ENCODE measurements around the gene SLC25A48.

SLC25A48 gene

DNA sequence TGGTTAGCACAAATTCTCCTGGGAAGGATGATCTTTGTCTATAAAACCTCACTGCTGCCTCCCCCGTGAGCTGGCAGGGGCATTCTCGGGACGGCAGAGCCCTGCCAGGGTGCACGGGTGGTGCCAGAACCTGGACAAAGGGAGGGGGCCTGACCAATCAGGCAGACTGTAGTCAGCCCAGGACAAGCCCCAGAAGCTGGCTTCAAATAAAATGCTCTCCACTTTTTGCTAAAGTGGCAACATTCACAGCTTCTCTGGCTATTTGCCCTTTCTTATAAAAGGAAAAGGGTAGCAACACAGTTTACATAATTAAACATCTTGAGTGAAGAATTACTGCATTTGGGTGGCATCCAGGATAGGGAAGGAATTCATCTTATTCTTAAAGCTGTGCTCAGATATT, 46.8 kb downstream of the SLC25A48 start:
- no peak for DNase-seq (ENCODE audit: low spot score)

DNA sequence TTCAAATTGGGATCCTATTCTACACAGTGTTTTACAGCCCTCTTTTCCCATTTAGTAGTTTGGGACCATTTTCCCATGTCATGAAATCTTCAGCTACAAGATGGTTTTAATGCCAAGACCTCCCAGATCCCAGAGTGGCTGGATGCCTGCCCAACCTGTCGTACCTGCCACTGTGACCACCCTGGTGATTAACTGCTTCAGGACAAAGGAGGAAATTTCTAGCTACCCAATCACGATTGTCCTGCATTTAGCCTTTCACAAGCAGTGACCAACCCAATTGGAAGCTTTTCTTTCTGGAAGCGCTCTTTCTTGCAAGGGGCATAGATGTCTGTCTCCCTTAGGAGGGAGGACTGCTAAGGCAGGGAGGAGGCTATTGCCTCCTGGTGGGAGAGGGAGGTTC, 47.4 kb downstream of the SLC25A48 start:
- DNase-seq (ENCODE audit: low spot score) = no peak

DNA sequence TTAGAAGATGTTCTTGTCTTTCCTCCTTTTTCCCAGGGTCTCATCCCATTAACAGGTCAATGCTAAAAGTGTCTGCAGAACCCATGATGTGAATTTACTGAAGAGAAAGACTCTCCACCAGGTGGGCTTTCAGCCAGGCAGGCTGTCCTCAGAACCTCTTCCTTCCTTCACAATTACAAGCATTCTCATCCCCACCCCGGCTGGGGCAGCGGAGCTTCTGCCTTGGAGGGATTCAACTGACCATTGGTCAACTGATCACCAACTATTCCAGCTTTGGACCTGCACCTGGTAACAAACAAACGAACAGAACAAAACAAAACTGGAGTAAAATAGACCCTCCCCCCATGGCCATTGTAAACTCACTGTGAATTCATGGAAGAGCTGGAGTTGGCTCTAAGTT, 48.6 kb downstream of the SLC25A48 start:
- DNase-seq (ENCODE audit: low spot score) = no peak

DNA sequence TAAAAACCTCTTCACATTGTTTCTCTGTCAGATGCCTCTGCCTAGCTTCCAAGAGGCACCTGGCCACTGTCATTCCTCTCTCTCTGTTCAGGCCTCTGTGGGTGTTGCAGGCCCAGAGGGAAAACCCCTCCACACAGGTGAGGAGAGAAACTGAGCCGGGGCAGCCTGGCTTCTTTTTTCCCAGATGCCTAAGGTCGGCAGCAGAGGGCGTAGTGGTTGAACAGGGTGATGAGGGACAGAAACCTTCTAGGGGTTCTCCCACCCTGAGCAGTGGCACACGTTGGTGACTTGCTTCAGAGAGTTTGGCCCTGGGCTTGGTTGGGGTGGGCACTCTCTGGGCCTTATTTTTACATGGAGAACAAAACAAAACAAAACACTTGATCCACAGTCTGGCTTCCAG, 49.0 kb downstream of the SLC25A48 start:
- DNase-seq (ENCODE audit: low spot score) = no peak

DNA sequence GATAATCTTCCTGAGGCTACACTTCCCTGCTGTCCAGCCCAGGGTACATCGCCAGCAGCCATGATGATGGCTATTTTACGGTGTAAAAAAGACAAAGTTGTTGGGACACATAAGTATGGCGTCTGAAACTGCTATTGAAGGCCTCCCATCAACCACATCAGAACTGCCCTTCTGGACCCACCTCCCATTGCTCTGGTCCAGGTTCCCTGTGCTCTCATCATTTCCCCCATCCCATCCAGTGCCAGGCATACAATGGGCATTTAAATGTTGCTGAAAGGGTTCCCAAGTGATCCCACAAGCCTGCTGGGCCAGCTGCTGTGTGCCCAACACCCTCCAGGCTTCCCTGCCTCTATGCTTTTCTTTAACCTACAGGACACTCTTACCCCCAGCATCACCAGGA, 50.6 kb downstream of the SLC25A48 start:
- DNase-seq (ENCODE audit: low spot score) = no peak

DNA sequence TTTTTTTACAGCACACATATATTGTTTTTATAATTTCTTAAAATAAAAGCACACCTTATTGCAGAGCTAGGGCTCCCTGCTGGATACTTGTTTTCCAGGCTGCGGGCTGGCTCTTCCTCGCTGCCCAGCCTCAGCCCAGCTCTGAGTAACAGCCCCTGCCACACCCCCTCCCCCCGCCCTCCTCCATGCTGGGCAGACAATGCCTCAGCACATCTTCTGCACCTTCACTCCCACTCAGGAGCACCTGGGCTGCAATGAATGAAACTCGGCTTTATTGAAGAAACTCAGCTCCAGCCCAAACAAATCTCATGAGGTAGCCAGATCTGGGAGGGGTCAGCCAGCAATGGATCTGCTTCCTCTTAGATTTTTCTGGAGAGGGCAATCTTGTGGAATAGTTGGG, 51.7 kb downstream of the SLC25A48 start:
- DNase-seq (ENCODE audit: low spot score) = no peak

DNA sequence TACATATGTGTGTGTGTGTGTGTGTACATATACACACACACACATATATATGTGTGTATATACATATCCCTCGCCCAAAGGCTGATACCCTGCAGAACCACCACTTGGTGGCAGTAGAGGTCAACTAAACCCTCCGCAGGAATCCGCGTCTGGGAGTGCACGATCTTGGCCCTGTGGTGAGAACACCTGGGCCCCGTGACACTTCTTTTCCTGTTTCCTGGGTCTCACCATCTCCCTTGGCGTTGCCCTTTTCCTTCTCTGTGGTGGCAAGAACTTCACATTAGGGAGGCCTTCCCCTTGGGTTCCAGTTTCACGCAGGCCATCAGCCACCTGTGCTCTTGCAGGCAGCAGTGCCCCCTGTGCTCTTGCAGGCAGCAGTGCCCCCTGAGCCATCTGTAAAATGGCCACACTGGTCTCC, 53.0 kb downstream of the SLC25A48 start:
- DNase-seq (ENCODE audit: low spot score) = peak; percentile 67

DNA sequence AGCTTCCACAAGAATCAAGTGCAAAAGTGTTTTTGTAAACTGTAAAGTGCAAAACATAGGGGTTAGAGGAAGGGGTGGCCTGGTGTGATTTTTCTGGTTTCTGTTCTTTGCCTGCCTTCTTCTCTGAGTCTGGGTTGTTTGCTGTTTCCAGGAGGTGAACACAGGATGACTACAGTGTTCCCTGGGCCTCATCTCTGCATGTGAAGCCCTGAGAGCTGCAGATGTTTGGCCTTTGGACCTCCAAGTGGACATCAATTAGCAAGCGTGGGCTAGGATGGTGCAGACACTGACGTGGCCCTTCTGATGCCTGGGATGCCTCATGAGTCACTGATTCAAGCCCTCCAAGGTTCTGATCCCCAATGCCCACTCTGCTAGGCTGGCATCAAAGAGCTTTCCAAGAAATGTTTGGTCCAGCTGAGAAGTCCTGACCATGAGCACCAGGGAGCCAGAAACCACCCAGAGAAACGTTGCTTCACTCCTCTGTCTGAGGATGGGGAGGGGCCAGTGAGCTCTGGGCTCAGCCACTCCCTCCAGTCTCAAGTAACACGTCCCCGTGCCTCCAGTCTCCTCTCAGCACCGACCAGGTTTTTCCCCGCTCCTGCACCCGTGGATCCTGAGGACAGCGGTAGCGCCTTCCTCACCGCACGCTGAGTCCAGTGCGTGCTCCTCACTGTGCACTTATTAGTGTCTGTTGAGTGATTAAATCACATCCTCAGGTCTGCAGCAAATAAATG, 53.6 kb downstream of the SLC25A48 start:
- DNase-seq (ENCODE audit: low spot score) = peak; percentile 7

DNA sequence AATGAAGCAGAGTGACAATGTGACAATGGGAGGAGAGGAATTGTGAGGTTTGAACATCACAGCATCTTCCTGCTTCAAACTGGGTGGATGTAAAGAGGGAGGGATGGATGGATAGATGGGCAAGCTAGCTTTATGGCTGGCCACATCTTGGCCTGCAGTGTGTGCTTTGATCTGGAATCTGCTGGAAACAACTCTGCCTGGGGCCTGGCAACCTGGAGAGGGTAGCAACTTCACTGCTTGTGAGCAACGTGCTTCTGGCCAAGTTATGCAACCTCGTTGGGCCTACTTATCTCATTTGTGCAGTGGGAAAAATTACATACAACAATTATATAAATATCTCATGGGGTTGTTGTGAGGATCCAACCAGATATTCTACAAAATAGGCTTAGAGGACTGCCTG, 55.8 kb downstream of the SLC25A48 start:
- no peak for DNase-seq (ENCODE audit: low spot score)

DNA sequence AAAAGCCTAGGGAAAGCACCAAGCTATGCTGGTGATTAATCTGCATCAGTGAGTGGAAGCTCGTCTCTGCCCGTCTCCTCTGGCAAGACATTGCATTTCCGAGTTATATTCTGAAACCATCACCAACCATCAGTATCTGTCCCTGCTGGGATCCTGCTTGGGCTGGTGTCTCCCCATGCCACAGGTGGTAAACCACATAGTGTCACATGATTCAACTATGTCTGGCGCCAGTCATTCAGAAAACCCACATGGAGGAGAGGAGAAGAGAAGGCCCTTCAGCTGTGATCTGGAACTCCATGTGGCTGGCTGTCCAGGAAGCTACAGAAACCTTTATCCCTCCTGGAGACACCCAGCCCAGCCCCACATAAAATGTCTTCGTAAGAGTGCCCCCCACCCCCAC, 56.4 kb downstream of the SLC25A48 start:
- DNase-seq (ENCODE audit: low spot score) = no peak

DNA sequence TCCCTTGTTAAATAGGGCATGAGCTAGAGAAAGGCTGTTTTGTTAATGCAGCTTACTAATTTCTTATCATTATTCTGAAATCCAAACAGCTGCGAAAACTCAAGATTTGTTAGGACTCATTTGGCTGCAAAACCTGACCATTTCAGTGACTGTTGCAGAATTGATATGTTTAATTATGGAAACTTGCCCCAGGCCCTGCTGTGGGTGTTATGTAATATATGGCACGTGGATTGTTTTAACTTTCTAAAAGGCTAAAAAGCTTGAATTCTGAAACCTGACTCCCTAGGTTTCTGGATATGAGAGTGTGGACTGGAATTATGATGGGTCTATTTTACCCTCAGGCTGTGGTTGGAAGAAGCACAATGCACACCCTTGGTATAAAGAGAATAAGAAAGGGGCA, 56.8 kb downstream of the SLC25A48 start:
- DNase-seq (ENCODE audit: low spot score) = no peak

DNA sequence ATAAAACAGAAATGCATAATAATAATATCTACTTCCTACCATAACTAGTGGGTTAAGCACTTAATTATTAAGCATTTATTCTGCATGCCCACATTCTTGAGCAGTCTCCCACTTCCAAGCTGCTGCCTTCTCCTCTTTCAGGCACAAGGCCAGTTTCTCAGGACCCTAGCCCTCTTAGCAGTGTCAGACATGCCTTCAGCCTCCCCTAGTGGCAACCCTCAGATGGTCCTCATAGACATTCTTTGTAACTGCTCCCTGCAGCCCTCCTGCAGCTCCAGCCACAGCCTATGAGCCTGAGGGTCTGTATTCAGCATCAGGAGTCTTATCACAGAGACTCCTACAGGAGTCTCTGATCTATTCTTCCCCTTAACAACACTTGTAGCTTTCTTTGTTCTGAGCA, 57.3 kb downstream of the SLC25A48 start:
- DNase-seq (ENCODE audit: low spot score) = no peak

DNA sequence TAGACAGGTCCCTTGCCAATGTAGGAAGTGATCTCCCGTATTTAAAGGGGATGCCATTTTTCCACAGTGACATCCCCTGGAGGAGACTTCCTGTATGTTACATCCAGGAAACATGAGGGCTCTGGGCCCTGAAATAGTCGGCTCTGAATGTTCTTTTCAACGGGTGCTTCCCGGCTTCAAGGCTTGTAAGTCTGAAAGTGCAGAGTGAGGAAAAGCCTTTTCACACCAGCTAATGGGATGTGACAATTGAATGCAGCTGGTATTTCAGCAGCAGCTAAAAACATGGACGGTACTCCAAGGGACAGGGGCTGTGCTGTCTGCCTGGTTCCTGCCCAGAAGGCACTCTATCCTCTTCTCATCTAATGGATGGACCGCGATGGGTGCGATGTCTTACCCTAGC, 59.8 kb downstream of the SLC25A48 start:
- DNase-seq (ENCODE audit: low spot score) = no peak

DNA sequence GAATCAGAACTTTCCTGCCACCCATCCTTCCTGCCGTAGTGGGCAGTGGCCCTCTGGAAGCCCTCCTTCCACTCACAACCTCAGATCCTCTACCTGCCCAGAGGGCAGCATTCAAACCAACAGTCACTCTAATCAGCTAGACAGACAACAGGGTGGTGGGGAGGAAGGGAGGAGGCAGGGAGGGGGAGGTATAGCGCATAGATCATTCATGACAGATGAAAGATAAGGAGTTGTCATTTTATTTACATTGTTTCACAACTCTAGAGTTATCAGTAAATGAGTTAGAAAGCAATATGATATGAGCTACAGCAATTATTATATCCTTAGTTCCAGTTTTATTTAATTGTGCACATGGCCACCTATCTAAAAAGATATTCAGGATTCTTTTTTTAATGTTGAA, 60.3 kb downstream of the SLC25A48 start:
- DNase-seq (ENCODE audit: low spot score) = no peak

DNA sequence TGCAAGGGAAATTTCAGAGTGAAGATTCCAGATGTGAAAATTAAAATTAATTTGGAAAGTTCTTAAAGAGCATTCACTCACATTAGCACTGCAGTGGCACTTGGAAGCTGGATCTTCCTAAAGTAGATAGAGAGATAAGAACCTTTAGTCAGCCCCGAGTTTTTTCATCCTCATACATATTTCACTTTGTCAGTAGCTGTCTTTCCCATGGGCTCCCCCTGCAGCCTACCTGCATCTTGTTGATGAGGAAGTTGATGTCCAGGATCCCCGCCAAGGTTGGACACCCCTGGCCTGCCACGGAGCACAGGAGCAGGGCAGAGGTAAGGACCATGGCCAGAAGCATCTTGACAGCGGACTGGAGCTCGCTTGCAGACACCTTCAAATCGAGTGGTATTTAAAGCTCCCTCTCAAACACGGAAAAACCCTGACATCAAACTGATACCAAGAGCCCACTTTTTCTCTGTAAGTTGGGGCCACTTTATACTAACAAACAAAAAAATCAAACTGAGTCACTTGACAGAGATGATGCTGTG, 61.1 kb downstream of the SLC25A48 start, which contains the start of gene IL9:
Gene IL9 (minus strand): TSS at position 368 of the 533 bp plus-strand sequence. CDS start 25 bp downstream, at position 343.
- DNase-seq (ENCODE audit: low spot score) = no peak

DNA sequence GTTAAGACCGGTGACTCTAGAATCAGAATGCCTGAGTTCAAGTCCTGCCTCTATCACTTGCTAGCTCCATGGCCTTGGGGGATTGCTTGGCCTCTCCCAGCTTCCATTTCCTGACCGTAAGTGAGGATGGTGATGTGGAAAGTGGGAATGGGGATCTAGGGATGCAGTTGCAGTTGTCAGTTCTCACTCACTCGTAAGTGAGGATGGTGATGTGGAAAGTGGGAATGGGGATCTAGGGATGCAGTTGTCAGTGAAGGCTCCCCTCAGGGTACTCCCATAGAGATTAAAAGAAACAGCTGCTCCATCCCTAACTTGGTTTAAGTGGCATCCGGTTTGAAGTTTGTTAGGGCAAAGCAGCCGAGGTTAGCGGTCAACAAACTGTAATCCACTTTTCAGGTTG, 64.2 kb downstream of the SLC25A48 start:
- DNase-seq (ENCODE audit: low spot score) = no peak

DNA sequence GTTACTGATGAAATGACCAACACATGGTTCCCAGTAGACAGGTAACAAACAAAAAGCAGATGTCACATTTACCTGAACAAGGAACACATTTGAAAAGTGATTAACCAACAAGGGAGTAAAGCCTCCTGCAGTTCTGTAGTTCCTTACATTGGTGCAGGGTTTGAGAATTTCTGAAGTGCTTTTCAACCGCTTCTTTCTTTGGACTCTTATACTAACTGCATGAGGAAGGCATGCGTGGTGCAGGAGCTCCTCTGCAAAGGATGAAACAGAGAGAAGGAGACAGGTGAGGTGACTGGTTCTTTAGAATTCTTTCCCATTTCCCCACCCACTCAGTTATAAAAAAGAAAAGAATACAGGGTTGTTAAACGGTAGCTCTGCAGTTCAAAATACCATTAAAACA, 65.8 kb downstream of the SLC25A48 start:
- DNase-seq (ENCODE audit: low spot score) = no peak

DNA sequence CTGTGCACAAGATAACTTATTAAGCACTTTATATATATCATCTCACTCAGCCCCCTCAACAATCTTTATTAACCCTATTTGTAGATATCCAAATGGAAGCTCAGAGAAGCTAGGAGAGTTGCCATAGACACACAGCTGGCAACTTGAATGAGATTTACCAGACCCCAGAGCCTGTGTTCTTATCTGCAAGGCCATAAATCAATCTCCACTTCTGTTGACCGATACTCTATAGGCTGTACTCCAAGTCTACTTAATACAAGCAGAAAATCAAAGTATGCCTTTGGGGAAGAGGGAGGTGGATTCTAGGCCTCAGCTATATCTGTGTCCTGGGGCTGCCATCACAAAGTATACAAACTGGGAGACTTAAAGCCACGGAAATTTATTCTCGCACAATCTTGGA, 67.2 kb downstream of the SLC25A48 start:
- no peak for DNase-seq (ENCODE audit: low spot score)

DNA sequence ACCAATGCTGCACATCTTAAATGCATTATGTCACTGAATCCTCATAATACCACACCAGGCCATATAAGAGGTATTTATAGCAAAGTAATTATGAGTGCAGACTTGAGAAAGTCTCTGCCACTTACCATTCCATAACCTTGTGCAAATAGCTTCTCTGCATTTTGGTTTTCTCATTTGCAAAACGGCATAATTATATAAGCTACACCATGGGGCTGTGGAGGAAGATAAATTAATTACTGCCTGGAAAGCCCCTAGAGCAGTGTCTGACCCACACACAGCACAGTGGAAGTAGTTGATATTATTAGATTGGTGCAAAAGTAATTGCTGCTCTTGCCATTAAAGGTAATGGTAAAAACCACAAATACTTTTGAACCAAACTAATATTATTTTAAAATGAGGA, 70.7 kb downstream of the SLC25A48 start:
- no peak for DNase-seq (ENCODE audit: low spot score)

DNA sequence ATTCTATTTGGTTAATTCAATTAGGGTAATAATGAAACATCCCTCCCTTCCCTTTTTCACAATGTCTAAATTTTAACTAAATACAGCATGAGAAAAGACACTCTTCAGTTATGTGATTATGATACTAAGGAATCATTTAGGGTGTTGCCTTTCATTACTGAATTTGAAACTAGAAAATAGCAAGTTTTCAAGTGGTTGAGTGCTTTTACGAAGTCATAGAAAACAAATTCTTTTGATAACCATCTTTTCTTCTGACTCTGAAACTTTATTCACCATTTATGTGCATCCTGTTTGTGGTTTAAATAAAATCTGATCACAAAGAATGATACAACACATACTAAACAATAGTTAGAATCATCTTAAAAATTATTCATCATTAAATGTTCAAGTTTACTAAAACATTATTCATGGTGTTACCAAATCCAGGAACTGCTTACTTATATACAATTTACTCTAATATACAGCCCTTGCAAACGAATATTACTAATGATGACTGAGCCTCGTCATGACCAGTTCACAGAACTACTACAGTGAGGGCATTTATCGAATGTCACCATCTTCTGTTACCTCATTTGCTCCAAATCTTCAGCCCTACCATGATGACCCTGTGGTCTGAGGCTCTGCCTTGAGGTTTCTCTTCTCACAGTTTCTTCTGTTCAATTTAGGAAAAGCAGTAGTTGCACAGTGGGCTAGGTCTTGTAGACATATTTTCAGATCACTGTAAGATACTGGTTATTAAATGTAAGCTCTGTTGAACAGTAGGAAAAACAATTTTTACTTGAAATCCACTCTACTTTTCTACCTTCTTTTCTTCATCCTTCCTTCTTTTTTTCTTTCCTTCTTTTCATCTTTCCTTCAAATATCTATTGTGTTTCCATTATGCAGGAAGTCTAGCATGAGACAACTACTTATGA, 79.5 kb downstream of the SLC25A48 start:
- no peak for DNase-seq (ENCODE audit: low spot score)

DNA sequence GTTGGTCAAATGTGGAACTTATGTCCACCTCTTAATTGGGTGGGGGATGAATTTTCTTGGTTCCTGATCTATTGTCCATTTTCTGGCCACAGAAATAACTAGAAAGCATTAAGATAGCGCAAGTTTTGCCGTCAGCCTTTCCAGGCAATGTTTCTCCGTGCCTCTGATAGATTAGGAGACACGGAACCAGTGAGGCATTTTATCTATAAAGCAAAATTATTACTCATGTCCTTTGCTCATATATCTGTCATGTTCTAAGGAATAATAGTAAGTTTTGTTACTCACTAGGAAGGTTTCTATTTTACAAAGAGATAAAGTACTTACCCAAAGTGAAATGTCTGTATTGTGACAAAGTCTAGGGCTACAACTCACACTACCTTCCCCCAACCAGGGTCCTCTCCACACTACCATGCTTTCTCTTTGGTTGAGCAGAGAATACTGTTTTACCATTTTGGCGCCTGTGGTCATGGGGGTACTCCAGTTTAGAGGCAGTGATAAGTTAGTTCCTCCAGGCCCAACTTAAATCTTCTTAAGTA, 81.1 kb downstream of the SLC25A48 start:
- no peak for DNase-seq (ENCODE audit: low spot score)

DNA sequence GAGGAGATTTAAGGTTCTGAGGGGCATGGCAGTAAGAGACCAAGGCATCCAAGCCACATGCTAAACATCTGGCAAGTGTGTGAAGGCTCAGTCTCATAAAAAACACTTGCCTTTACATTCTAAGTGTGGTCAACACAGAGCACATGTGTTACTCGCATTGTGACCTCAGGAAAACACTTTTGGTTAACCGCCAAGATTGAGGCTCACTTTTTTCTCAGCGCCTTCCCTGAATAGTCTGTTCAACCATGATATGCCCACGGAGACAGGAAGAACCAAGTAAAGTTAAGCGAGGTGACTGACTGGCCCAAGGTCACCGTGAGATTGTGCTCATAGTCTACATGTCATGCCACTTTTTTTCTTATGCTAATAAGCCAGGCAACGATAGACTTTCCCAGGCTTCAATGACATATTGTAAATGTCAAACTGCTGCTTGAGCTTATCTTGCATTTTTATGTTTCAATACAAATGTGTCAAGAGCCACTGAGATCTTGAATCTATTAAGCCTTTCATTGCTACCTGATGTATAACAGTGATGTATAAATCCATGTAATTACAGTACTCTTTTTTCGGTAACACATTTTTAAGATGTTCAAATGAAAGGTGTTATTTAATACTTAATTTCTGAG, 82.3 kb downstream of the SLC25A48 start:
- no peak for DNase-seq (ENCODE audit: low spot score)

Measured in SK-N-DZ (cell line).